Effector CD8-positive, alpha-beta T cell (primary cell): ENCODE measurements around the gene ZNF277.
"Not testable (repeated sequence)": the region's sequence is repeated elsewhere in the genome, so short reads cannot be mapped to it uniquely, and the experiment has no call there.

Experiments
- DNase-seq: peaks from one replicate; lab custom pipeline; 2025; lab: John Stamatoyannopoulos, UW

ZNF277 gene

DNA sequence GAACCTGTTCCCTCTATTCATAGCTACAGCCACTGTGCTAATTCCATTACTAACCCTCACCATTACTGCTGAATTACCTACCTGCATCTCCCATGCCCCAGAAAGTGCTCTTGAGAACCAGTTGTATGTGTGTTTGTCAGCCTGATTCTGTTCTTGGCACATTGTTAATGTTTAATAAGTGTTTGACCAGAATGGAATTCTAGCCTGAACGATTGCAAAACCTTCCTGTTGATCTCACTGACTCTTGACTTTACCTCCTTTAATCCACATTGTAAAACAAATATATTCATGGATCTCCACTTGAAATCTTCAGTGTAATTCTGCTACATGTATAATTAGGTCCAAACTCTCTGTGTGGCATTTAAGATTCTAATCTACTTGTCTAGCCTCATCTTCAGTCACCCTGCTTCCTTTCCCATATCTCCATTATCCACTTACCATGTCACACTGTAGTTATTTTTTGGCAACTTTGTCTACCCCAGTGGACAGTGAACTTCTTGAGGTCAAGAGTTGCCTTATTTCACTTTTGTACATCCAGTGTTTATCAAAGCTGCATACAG, 4.9 kb downstream of the ZNF277 start:
- no peak for DNase-seq

DNA sequence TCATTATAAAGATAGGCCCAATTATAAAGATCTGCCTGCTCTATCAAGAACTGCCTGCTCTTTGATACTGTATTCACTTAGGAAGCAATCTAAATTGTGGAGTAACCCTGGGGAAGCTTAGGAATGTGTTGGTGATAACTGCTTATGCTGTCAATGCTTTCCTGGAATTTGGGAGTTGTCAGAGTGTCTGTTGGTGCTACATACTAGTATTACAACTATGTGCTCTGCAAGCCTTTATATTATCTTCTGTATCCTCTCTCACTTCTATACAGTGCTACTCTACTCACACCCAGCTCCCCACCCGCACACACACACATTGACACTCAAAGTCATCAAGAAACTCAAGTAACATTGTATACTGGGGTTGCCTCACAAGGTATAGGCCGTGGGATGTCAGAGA, 6.1 kb downstream of the ZNF277 start:
- no peak for DNase-seq

DNA sequence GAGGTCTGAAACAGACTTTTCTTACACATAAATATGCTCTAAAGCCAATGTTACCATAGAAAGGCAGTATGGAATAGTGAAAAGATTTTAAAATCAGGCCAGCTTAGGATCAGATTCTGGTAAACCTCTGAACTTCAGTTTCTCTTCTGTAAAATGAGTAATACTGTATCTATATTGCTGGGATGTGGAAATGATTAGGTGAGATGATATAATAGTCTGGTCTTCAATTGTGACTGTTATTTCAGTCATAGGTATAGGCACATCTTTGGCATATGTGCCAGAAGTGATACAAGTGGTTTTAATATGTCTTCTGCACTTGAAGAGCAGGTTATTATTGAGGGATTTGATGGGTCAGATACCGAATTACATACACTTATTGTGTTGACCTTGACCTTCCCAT, 7.2 kb downstream of the ZNF277 start:
- no peak for DNase-seq

DNA sequence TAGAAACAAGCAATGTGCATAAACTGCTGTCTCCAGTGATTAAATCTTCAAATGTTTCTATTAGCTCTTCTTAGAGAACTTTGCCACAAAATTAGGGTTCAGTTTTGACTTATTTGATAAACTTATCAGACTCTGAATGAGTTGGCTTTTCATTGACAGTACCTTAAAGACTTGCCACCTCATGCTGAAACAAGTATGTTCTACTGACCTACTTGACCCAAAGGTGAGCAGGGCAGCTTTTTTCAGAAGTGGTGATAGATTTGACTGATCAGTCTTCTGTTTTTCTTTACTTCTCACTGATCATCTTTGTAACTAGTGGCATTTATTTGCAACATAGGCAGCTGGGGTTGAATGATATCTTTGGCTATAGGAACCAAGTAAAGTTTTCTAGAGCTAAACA, 7.8 kb downstream of the ZNF277 start:
- DNase-seq, result no peak

DNA sequence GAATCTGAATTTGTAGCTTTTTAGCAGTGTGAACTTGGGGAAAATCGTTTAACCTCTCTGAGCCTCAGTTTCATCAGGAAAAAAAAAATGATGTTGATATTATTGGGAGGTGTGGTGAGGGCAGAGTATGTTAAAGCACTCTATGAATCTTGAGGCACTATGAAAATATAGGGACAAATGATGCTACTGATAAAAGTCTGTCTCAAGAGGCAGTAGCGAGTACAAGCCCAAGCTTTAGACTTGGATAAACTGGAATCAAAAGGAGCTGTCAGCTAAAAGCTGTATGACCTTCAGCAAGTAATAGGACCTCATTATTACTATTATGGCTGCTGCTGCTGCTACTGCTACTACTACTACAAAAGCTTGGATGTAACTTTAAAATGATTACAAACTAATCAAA, 8.4 kb downstream of the ZNF277 start:
- DNase-seq, result no peak

DNA sequence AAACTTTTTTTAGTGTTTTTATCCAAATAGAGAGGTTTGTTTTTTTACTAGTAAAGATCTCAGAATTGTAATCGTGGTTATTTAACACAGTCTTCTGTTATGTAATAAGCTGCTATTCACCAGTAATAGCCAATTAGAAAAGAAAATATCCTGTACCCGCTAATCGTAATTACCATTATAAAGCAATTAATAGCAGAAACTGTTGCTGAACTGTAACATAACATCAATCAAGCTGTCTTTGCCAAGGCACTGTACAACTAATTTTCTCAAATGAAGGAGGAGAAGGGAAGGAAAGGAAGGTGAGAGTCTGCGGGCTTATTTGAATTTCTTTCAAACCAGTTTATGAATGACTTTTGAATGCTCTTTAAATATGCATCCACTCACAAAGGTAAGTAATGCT, 9.3 kb downstream of the ZNF277 start:
- DNase-seq, result no peak

DNA sequence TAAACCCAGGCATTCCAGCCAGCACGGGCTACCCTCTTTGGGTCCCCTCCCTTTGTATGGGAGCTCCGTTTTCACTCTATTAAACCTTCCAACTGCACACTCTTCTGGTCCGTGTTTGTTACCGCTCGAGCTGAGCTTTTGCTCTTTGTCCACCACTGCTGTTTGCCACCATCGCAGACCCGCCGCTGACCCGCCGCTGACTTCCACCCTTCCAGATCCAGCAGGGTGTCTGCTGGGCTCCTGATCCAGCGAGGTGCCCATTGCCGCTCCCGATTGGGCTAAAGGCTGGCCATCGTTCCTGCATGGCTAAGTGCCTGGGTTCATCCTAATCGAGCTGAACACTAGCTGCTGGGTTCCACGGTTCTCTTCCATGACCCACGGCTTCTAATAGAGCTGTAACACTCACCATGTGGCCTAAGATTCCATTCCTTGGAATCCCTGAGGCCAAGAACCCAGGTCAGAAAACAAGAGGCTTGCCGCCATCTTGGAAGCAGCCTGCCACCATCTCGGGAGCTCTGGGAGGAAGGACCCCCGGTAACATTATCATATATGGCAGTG, 14.5 kb downstream of the ZNF277 start:
- DNase-seq, result no peak

DNA sequence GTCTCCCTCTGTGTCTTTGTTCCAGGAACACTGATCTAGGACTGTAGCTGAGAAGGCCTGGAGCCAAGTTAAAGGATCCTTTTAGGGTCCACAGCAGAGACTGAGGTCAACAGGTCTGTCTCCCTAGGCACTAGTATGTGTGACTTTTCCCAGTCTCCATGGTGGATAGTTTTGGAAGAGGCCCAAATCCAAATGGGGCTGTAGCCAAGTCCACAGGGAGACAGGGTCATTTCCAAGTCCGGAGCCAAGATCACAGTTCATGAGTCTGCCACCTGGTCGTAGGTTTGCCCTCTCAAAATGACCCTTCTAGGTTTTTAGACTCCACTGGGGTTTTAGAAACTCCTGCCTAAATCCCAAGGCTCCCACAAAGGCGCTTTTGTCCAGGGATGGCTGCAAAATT, 16.8 kb downstream of the ZNF277 start:
- no peak for DNase-seq

DNA sequence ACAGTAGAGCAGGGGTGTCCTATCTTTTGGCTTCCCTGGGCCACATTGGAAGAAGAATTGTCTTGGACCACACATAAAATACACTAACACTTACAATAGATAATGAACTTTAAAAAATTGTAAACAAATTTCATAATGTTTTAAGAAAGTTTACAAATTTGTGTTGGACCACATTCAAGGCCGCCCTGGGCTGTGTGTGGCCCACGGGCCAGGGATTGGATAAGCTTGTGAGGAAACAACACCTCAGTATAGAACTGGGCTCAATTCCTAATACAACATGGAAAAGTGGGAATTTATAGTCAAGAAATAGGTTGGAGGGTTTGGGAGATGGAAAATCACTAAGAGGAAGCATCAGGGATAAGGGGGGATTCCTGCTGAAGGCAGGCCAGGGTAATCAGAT, 17.7 kb downstream of the ZNF277 start:
- DNase-seq, result no peak

DNA sequence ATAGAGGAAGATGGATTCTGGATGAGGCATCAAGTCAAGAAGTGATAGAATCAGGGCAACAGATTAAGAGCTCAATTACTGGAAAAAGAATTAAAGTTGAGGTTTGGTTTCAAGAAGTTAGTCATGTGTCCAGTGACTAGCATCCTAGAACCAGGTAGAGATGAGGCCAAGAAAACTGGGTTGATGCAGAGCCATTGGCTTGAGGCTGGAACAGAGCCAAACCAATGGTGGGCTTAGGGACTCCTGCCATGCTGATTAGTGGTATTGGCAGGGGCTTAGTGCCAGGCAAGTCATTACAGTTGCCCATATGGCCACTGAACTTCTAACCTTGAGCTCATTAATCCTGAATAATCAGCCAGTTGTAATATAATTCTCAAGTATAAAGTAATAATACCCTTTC, 18.5 kb downstream of the ZNF277 start:
- no peak for DNase-seq

DNA sequence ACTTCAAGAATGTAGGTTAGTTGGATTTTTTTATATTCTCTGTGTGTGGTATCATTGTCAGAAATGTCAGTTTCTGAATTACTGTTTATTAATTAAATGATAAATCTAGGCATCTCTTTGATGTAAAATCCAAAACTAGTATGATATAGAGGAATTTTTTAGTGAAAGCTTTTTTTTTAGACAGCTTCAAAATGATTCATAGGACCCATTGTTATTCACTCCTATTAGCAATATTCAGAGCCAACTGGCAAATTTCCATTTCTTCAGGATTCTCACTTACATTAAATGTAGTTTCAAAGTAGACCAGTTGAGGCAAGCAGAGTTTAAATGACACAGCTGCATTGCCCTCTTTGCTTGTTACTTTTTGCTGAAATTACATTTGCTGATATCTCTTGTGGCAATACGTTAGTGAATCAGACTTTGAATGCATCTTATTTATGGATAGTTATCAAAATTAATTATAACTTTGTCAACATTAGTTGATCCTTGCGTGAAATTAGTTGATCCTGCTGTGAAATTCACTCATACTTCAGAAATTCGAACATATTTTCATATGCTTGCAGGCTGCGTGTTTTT, 20.3 kb downstream of the ZNF277 start:
- no peak for DNase-seq

DNA sequence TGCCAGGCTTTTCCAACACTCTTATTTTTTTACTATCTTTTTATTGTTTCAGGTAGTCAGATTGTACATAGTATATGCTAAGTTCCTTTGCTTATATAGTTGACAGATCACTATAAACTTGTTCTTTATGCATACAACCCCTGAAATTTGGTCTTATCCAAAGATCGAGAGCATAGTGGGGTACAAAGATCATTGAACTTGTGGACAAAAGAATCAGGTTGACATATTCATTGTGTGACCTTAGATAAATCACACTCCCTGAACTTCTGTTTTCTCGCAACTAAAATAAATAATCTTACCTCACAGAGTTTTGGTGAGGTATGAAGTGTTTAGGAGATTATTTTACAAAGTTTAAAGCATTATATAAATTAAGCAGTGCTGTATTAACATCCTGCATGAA, 22.1 kb downstream of the ZNF277 start:
- no peak for DNase-seq

DNA sequence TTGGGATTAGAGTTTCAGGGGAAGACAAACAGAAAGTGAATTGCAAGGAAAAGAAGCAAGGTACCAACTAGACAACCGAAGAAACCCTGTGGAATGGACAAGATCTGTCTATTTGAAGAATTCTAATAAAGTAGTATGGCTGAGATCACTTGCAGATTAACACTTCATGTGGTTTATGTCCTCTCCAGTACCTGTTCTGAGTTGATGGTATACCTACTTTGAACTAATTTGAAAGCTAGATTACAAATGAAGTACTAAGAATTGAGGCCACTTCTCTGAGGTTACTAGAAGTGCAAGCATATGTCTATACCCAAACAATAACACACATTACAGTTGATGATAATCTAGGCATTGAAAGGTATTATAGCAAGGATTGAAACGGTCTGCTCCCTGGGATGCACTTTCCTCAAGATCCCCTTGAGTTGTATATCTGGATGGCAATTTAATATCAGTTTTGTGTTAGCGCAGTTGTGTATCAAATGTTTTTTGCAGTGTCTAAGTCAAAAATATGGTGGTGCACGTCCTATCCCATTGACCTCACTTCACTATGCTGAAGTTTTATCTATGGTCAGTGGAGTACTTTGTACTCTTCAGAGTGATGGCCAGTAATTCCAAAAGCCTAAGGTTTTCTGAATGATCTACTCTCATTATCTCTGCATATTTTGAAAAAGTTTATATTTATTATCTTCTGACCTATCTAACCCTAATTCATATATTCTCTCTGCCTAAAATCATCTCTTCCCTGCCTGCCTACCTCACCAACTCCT, 25.9 kb downstream of the ZNF277 start:
- DNase-seq, result no peak

DNA sequence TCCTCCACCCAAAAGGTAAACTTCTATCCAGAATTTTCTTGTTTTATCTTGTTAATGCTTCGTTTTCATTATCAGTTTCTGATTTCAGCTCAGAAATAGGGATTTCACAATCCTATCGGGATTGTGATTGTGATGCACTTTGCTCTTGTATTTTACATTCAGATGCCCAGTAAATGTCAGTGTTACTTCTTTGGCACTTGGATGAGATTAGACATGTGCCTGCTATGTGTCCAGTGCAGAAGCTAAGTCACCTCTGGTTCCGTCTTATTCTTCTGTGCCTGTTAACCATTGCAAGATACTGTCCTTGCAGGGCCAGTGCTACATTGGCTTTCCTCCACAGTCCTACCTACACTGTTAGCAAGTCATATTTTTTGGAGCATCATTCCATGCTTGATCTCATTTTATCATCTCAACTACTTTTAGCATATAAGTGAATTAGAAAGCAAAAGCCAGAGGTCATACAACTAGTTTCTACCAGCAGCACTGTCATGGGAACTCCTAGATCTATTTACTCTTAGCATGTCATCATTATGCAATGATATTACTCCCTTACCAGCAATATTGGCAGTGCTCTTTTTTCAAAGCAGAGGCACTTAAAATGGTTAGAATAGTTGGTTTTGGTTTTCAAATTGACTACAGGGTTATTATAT, 26.7 kb downstream of the ZNF277 start:
- DNase-seq, result no peak

DNA sequence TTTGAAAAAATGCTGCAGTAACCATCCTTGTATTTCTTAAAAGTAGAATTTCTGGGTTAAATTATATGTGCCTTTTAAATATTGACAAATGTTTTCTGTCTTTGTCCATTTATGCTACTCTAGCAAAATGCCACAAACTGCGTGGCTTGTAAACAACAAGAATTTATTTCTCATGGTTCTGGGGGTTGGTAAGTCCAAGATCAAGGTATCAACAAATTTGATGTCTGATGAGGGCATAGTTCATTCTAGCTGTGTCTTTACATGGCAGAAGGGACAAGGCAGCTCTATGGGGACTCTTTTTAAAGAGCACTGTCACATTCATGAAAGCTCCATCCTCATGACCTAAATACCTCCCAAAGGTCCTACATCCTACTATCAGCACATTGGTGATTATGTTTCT, 27.7 kb downstream of the ZNF277 start:
- DNase-seq, result no peak

DNA sequence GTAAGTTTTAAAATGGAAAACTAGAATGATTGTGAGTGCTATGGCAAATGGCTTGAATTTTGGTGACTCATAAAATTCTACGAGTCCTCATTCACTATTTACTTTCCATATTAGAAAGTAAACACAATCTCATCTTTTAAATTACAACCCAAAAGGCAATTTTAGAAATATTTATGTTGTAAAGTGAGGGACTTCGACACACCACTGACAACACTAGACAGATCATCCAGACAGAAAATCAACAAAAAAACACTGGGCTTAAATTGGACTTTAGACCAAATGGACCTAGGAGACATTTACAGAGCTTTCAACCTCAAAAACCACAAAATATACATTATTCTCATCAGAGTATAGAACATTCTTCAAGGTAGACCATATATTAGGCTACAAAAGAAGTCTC, 30.1 kb downstream of the ZNF277 start:
- DNase-seq, result no peak

DNA sequence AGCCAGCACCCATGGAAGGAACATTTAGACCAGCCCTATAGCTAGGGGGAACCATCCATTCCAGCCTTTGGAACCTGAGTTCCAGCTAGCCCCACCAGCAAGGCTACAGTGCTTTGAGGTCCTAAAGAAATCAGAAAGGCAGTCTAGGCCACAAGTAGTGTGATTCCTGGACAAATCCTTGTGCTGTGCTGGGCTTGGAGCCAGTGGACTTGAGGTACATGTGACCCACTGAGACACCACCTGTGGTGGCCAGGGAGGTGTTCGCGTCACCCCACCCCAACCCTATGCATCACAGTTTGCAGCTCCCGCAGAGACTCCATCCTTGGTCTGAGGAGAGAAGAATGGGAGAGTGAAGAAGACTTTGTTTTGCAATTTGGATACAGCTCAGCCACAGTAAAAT, 31.8 kb downstream of the ZNF277 start:
- DNase-seq, result no peak

DNA sequence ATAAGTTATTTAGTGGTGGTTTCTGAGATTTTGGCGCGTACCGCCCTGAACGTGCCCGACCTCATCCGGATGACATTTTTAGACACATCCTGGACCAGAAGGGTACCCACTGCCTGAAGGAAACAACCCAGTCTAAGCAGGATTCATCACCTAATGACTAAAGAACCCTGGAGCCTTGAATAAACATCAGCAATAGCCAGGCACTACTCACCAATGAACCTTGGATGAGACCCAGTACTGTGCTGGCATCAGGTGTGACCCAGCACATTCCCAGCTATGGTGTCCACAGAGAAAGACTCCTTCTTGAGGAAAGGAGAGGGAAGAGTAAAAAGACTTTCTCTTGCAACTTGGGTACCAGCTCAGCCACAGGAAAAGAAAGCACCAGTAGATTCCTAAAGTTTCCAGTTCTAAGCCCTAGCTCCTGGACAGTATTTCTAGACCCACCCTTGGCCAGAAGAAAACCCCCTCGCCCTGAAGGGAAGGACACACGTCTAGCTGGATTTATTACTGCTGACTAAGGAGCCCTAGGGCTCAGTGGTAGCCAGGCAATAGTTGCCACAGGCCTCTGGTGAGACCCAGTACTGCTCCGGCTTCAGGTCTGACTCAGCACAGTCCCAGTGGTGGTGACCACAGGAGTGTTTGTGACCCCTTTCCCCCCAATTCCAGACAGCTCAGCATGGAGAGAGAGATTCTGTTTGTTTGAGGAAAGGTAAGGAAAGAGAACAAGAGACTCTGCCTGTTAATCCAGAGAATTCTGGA, 32.5 kb downstream of the ZNF277 start:
- DNase-seq, result no peak

DNA sequence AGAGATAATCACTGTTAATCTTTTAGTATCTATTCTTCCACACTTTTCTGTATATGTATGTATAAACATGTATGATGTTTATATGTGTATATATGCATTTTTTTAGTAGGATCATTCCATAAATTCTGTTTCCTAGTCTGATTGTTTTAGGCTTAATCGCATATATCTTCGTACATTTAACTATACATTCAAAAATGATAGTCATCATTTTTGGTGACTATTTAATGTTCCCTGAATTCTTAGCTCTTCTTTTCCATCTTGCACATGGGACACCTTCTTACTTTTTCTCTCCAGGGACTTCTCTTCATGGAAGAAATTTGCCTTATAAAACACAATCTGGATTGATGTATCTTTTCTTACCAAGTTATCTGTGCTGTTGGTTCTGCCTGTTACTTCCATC, 42.1 kb downstream of the ZNF277 start:
- DNase-seq, result no peak

DNA sequence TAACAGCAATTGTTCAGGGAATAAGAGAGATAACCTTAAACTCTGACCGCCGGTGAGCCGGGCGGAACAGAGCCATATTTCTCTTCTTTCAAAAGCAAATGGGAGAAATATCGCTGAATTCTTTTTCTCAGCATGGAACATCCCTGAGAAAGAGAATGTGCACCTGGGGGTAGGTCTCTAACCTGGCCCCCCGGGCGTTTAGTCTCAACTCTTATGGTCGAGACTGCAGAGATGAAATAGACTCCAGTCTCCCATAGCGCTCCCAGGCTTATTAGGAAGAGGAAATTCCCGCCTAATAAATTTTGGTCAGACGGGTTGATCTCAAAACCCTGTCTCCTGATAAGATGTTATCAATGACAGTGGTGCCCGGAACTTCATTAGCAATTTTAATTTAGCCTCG, 43.5 kb downstream of the ZNF277 start:
- DNase-seq, result not testable (repeated sequence)

DNA sequence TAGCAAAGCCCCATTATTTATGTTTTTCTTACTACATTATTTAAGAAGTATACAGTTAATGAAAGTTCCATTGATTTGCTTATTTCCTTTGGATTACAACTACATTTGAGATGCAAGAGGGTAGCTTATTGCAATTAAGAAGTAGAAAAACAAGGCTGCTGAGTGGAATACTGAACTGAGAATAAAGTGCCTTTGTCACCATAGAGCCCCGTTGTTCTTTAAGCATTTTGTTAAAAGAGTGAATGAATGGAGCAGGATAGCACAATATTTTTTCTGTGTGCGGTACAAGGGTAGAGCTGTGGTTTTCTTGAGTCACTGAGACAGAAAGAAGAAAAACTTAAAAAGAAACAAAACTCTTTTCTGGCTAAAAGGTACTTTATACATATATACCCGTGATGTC, 45.6 kb downstream of the ZNF277 start:
- no peak for DNase-seq

DNA sequence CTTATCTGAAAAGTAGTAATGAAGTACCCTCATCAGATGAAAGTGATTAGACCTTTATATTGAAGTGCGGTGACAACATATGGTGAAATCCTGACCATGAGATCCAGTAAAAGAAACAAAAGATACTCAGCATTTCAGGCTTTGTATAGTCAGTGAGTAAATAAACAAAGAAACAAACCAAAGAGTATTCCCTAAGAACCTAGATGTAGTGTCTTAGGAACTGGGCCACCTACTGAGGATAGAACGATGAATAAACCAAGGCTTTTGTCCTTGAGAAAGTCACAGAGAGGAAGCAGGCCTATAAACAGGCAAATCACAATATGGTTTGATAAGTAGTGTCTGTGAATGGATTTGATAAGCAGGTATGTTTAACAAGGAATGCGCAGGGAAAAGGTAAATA, 46.2 kb downstream of the ZNF277 start:
- DNase-seq, result no peak
